Occipital lobe (tissue), 2 donors: ENCODE results near the gene SREK1. TPM values are rescaled to one million over a fixed set of nuclear protein-coding genes. Genes with fewer than 3 reads are reported as not detected.
"Not testable (repeated sequence)": the region's sequence is repeated elsewhere in the genome, so short reads cannot be mapped to it uniquely, and the experiment has no call there.

Experiments
- DNase-seq: peaks from one replicate; lab custom pipeline; 2025; lab: John Stamatoyannopoulos, UW
- total RNA-seq: library from RNA; depleted of rRNA; stranded (reverse); fragments of >200 nt; gene quantifications from one replicate; pipeline ENCODE4 v1.2.3, GENCODE V29; 2014

The SREK1 gene, protein sequence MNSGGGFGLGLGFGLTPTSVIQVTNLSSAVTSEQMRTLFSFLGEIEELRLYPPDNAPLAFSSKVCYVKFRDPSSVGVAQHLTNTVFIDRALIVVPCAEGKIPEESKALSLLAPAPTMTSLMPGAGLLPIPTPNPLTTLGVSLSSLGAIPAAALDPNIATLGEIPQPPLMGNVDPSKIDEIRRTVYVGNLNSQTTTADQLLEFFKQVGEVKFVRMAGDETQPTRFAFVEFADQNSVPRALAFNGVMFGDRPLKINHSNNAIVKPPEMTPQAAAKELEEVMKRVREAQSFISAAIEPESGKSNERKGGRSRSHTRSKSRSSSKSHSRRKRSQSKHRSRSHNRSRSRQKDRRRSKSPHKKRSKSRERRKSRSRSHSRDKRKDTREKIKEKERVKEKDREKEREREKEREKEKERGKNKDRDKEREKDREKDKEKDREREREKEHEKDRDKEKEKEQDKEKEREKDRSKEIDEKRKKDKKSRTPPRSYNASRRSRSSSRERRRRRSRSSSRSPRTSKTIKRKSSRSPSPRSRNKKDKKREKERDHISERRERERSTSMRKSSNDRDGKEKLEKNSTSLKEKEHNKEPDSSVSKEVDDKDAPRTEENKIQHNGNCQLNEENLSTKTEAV
- 173 TPM for total RNA-seq

DNA sequence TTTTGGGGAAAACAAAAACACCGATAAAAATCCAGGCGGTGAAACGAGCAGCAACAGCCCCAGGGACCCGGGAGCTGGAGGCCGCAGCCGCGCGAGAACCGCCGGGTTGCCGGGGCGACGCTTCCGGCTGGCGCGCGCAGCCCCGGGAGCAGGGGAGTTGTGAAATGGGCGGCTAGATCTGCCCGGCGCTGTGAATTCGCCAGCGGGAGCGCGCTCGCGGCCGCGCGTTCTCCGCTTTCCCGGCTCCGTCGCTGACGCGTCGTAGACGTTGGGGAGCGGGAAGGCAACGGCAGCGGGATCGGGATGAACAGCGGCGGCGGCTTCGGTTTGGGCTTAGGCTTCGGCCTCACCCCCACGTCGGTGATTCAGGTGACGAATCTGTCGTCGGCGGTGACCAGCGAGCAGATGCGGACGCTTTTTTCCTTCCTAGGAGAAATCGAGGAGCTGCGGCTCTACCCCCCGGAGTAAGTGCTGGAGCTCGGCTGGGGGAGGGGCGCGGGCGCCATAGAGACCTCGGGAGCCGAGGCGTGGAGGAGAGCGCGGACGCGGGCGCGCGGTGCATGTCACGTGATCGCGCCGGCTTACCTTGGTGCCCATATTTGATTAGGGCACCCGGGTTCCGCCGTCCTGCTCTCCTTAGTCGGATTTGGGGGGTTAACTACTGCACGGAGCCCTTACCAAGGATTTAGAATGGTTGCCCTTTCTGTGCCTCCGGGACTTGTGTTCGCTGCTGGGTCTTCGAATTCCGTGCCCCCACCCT, at the start of gene SREK1:
SREK1 (plus strand) TSS at position 227 of the 760 bp plus-strand sequence; CDS start at position 304, 77 bp downstream.
- DNase-seq = peak; percentile 87

DNA sequence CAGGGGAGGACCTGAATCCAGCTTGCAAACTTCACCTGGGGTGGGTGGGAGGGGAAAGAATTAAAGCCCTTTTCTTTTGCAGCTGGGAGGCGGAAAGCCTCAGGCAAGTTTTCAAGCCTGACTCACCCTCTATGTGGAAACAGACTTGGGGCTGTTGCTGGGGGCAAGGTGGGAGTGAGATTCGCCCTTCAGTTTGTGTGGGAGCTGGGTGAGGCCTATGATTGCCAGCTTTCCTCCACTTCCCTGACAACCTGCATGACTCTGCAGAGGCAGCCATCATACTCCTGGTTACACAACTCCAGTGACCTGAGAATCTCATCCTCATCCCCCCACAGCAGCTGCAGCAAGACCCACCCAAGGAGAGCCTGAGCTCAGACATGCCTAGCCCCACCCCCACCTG, 43.2 kb upstream of the SREK1 start:
- no peak for DNase-seq

DNA sequence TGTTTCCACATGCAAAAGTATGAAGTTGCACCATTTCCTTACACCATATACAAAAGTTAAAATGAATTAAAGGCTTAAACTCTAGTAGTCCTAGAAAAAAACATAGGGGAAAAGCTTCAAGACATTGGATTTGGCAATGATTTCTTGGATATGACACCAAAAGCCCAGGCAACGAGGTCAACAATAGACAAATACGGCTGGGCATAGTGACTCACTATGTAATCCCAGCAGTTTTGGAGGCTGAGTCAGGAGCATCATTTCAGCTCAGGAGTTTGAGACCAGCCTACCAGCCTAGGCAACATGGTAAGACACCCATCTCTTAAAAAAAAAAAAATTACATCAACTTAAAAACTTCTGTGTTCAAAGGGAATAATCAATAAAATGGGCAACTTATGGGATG, 30.9 kb upstream of the SREK1 start:
- DNase-seq = no peak

DNA sequence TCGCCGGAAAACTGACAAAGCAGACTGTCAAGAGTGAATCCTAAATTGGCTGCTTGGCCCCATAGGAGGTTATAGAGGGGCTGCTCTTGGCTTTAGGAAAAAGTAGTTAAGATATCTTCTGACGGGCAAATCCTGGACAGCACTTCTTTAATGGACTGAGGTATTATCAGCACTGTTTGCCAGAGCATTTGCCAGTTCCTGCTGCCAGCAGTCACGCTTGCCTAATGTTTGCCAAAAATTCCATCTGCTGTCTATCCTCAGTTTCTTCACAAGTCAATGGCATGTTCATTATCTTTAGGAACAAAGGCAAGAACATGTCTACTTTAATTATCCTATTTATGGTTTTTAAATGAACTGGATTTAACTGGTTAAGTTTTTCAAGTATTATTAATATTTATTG, 25.8 kb upstream of the SREK1 start:
- no peak for DNase-seq

DNA sequence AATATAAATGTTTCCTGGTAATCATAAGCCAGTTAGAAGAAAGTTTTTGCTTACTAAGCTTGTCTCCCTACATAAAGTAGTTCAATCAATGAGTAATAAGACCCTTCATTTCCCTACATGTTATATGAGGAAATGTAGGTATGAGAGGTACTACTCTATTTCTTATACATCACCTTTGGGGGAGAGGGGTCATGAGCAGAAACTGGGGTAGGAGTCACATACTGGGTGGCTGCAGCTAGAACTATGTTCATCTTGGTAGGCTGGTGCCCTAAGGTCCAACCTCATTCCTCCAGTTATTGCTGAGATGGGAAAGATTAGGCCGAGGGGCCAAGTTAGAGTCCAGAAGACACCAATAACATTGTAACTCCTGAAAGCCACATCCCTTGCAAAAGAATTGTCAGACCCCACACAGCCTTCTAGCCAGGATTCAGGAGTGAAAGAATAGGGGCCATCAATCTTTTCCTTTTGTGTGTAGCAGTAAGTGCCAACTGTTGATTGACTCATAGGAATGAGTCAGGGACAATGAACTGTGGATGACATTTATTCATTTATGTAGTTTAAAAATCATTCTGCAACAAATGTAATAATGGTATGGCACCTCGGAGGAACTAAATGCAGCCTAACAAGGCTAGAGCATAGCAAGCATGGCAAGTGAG, 21.6 kb upstream of the SREK1 start:
- DNase-seq = no peak

DNA sequence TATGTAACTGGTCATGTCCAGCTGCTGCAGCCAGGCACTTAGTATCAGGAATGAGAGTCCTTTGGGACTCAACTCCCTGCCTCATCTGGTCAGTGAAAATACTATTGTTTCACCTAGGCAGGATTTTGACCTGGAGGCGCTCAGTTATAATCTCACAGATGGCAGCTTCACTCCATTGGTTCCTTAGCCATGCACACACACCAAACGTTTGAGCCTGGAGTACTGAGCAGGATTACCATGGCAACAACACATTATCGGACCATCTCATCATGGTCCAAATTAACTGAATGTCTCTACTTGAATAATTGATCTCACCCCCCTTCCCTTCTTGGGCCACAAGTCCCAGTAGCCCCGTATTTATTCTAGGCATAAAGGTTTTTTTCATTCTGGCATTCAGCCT, 15.0 kb upstream of the SREK1 start:
- no peak for DNase-seq

DNA sequence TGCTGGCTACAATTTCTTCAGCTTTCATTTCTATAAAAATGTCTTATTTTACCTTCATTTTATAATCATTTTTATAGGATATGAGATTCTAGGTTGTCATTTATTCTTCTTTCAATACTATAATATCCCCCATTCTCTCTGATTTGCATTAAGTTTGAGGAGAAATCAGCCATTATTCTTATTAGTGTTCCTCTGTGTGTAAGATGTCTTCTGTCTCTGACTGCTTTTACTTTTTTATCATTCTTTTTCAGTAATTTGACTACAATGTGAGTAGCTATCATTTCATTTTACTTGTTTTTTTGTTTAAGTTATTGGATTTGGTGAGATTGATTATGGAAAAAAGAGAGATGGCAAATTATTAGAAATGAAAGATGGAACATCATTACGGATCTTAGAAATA, 13.6 kb upstream of the SREK1 start:
- DNase-seq = no peak

DNA sequence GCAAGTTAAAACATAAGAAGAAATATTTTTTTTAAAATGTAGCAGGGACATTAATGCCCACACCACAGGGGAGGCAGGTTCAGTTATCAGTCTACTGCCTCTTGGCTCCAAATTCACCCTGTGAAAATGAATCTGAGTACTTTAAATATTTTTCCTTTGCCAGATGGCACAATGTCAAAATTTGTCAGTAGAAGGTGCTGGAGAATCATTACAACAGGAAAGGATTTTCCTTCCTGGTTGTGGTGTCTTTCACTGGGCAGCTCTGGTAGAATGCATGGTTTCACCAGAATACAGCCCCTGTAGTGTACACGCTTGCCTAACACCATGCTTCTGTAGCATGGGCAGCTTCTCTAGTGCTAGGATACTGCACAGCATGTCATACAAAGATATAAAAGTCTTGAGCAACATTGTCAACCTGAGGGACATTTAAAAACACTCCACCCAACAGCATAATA, 9.7 kb upstream of the SREK1 start:
- no peak for DNase-seq

DNA sequence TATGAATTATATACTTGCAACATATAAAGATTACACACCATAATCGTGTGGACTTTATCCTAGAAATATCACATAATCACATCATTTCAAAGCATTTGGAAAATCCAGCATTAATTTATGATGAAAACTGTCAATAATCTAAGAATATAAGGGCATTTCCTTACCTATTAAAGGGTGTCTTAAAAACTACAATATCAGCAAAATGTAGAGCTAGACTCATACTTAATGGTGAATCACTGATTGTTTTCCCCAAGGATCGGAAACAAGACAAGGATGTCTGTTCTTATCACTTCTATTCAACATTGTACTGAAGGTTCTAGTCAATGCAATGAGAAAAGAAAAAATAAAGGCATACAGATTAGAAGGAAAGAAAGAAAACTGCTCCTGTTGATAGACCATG, 8.0 kb upstream of the SREK1 start:
- no peak for DNase-seq

DNA sequence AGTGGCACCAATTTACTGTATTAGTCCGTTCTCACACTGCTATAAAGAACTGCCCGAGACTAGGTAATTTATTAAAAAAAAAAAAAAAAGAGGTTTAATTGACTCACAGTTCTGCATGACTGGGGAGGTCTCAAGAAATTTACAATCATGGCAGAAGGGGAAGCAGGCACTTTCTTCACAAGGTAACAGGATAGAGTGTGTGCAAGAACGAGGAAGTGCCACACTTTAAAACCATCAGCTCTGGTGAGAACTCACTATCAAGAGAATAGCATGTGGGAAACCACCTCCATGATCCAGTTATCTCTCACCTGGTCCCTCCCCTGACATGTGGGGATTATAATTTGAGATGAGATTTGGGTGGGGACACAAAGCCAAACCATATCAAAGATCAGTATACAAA, 7.2 kb upstream of the SREK1 start:
- not testable (repeated sequence) for DNase-seq

DNA sequence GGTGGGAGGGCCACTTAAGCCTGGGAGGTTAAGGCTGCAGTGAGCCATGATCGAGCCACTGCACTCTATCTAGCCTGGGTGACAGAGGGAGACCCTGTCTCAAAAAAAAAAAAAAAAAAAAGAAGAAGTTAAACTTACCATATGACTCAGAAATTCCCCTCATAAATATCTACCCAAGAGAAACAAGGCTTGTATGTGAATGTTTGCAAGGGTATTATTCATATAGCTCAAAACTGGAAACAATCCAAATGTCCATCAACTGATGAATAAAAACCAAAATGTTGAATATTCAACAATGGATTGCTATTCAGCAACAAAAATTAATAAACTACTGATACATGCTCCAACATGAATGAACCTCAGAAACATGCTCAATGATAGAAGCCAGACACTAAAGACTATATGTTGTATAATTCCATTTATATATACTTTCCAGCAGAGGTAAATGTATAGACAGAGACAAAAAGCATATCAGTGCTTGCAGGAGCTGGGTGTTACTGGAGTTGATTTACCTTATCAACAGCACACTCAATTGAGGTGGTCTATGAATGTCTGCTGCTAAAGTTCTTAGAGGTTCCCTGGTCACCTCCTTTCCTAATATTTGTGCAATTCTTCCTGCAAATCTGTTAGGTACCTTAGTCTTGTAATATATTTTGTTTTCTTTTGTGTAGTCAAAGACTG, 5.3 kb upstream of the SREK1 start:
- DNase-seq = no peak

DNA sequence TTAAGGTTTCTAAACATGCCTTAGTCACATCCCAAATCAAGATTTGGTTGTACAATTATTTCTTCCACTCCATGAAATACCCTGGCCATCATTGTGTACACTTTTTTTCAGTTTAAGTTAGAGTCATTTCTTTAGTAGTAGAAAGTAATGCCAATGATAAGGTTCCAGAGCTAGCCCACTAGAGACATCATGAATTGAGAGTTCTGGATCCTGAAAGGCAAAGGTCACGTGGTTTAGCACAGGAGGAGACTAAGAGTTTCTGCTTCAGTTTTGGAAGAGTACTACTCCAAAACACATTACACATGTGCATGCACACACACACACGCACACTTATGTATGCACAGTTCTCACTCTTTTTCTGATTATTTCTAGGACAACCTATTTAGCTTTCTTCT, 4.8 kb upstream of the SREK1 start:
- no peak for DNase-seq

DNA sequence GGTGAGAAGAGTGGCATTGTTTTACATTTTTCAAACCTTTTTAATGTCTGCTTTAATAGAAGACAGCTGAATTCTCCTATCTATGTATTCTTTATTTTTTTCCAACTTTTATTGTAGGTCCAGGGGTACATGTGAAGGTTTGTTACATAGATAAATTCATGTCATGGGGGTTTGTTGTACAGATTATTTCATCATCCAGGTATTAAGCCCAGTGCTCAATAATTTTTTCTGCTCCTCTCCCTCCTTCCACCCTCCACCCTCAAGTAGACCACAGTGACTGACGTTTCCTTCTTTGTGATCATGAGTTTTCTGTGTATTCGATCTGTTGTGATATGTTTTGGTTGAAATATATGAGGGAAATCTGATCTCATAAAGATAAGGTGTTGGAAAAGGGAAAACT, 1.7 kb upstream of the SREK1 start:
- DNase-seq = no peak

DNA sequence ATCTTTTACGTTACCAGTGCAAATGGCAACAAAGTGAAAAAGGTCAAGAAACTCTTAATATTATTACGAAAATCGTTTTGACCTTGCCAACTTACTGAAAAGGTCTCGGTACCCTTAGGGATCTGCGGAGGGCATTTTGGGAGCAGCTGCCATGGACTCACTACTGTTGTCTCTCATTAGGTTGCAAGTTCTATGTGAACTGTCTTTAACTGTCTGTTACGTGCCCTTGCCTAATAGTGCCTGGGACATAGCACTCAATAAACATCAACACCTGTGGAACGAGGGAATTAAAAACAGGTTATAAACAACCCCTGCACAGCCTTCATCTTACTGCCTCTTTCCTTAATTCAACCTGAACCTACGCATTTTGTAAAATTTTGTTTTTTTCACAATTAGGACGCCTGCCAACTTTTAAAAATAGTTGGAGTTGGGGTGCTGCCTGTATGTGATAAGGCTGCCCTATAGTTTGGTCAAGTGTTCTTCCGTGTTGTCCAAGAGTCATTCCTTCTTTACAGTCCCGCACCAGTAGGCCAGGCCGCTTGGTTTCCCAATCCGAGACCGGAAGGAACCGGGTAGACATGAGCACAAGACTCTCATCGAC, 527 bp upstream of the SREK1 start:
- no peak for DNase-seq

DNA sequence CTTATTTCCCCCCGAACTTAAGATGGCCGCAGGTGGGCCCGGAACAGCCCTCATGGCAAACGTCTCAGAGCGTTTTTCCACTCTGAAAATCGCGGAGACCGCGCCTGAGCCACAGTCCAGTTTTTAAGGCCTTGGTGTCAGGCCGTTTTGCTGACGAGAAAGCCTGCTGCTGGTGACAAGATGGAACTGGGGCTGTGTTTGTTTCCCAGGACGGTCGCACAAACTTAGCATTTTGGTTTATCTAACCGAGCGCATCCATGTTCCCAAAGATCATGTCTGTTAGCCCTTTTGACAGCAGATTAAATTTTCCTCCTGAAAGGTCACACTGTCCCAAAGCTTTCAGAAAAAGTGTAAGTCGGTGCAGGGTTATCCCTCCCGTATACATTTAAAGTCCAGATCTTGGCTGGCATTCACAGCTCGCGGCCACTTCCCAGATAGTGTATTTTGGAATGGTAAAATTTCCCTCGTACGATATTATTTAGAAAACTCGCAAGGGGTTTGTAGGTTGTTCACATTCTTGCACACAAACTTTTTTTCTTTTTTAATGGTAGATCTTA, 812 bp downstream of the SREK1 start:
- peak; percentile 82 for DNase-seq

DNA sequence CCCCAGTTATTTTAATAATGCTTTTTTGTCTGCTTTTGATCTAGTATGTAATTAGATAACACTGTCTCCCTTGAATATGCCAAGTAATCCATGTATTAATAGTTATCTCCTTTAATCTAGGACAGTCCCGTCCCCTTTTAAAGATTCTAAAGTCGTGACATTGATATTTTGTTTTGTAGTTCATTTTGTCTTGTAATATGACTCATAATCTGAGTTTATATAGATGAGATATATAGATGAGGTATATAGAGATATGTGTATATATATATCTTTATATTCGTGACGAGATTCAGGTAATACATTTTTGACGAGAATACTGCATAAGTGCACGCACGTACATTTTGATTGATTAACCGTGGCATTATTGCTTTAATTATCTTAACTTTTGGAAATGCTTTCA, 1.6 kb downstream of the SREK1 start:
- no peak for DNase-seq

DNA sequence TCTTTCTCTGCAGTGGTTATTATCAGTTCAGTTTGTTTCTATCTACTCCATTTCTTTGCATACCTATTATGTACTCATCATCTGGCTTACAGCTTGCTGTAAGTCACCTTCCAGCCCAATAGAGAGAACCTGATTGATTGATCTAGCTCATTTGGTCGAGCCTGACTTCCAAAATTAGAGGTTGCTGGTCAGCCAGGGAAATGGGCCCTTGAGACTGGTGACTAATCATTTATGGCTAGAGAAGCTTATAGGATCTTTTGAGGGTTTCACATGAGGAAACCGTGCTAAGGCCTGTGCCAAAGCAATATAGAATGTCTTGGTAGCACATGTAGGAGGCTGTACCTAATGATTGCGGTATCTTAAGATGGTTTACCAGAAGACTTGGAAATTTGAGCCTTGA, 5.8 kb downstream of the SREK1 start:
- DNase-seq = no peak

DNA sequence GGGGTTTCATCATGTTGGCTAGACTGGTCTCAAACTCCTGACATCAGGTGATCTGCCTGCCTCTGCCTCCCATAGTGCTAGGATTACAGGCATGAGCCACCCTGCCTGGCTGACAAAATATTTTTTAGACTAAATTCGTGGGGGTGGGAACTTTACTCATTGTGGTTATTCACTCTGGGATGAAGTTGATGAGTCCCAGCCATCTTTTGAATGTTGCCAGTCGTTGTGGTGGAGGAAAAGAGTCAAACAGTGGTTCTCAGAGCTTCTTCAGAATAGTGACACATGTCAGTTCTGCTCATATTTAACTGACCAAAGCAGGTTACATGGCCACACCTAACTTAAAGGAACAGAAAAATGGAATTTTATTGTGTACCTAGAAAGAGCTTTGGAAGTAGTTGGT, 6.9 kb downstream of the SREK1 start:
- no peak for DNase-seq

DNA sequence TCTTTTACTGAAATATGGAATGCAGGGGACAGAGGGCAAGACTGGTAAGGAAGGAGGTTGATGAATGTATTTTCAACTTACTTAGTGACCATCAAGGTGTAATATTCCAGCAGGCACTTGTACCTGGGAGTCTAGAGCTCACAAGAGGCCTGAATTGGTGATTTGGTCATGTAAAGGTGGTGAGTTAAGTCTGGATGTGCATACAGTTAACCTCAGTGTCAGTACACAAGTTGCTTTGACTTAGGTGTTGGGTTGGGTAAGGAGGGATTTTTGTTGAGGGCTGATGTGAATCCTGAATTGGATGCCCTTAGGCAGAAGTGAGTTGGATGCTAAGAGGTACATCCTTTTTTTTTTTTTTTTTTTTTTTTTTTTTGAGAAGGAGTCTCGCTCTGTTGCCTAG, 7.4 kb downstream of the SREK1 start:
- DNase-seq = no peak

DNA sequence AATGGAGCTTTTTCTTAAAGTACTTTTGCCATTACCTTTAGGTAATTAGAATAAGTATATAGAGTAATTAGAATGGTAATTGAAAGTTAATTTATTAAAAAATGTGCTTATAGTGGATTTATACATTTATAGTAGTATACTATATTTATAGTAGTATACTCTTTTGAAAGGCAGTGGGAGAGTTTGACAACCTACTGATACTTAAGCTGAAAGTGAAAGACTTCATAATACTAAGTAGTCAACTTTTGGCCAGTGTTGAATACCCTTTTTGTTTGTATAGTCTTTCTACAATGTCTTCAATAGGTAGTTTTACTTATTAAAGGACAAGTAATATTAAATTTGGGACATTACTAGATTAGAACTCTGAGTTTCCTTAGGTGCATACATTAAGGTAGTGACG, 12.9 kb downstream of the SREK1 start:
- DNase-seq = no peak

DNA sequence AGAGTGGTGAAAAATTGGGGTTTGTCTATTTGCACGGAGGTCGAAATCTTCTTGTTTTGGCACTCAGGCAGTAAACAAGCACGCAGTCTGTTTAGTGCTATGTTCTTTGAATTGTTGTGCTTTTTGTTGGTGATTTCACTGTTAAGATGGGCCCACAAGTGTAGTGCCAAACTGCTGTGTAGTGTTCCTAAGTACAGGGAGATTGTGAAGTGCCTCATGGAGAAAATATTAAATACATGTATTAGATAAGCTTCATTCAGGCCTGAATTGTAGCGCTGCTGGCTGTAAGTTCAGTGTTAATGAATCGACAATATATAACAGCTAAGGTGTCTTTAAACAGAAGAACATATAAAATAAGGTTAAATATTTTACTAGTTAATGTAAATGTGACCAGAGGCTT, 17.3 kb downstream of the SREK1 start:
- no peak for DNase-seq
